ENCODE measurements around the gene BACH2. TPM values are rescaled to one million over a fixed set of nuclear protein-coding genes. Genes with fewer than 3 reads are reported as not detected.

BACH2 gene
- total and polyA plus RNA-seq, 2 of the 4 experiments (the other 2 are of a cell fraction): 1.3 to 1.4 TPM

GRCh38 chr6:89952686-89953085 is 344.0 kb downstream of the BACH2 start:
- Histone ChIP-seq H2BK120ac (ENCODE audit: low read depth, low read length) (no peak overlapping the region), H3K9me3 (ENCODE audit: control insufficient read depth, insufficient read depth, low read length) (no peaks in the 10 kb centered on the region), H2BK5ac (ENCODE audit: low read depth, low read length, poor library complexity, severe bottlenecking) (no peak overlapping the region), H4K20me1 (ENCODE audit: insufficient read depth, low read length) (no peaks in the 10 kb centered on the region), H3K4ac (ENCODE audit: low read depth, low read length) (no peak overlapping the region), H2BK15ac (ENCODE audit: low read depth, low read length) (no peak overlapping the region), H2AK5ac (ENCODE audit: low read depth, low read length) (no peak overlapping the region), H3K27me3 (ENCODE audit: control insufficient read depth, insufficient read depth, low read length) (no peaks in the 10 kb centered on the region), H3K9me1 (ENCODE audit: insufficient read depth, low read length) (no peaks in the 10 kb centered on the region; the same call in 1 of the 2 replicates), H4K5ac (ENCODE audit: low read depth, low read length) (no peak overlapping the region), H2AFZ (replicated peaks; ENCODE audit: low read length, poor library complexity) (no peak overlapping the region), H3K4me1 (ENCODE audit: control insufficient read depth, insufficient read depth, low read length) (peaks cover 1% of the 10 kb centered on the region; the same call in 1 of the 2 replicates), H3K14ac (replicated peaks; ENCODE audit: low read depth, low read length) (no peak overlapping the region), H3K56ac (ENCODE audit: extremely low read depth, insufficient read depth, low read length) (no peak overlapping the region), H3K4me2 (ENCODE audit: low read depth, low read length) (no peak overlapping the region), H3K18ac (ENCODE audit: low read depth, low read length) (no peak overlapping the region), H2AK9ac (replicated peaks; ENCODE audit: low read depth, low read length, poor library complexity) (no peak overlapping the region), H3K23ac (ENCODE audit: low read depth, low read length) (no peak overlapping the region), H2BK20ac (ENCODE audit: low read depth, low read length) (no peak overlapping the region), H4K91ac (ENCODE audit: insufficient read depth, low read depth, low read length) (no peak overlapping the region), H3K36me3 (ENCODE audit: control insufficient read depth, insufficient read depth, low read length) (no peaks in the 10 kb centered on the region), H3K4me3 (ENCODE audit: insufficient read depth, low read depth, low read length) (no peak overlapping the region), H3K27ac (ENCODE audit: insufficient read depth, low read length) (no peak overlapping the region), H3K79me1 (ENCODE audit: low read depth in 1 of 2, low read length in 2 of 2) (no peaks in the 10 kb centered on the region), H4K8ac (ENCODE audit: low read depth in 2 of 2, low read length in 2 of 2) (no peak overlapping the region), H3K9ac (ENCODE audit: low read depth, low read length) (no peak overlapping the region)
- no TSS peak for BruUV-seq (replicated peaks)
- dilution Hi-C loops (cut with HindIII; ENCODE audit: low sequenced_read_pairs, unreplicated experiment): no loop called here
- TF ChIP-seq CEBPB (IDR thresholded peaks at IDR 0.05; ENCODE audit: low read depth, low read length): 0 out of 2 replicates have a peak, but pooled peaks have one; percentile 0
- TF ChIP-seq NFE2L2 (IDR thresholded peaks at IDR 0.05; ENCODE audit: low read depth, low read length): no peak
- intact Hi-C loops (cut with micrococcal nuclease): no loop called here
- DNase-seq (peak; percentile 75), ATAC-seq (ENCODE audit: low read depth) (no peak)
- ChIA-PET CTCF (no interaction called here), POLR2A (ENCODE audit: unreplicated experiment) (no interaction called here)
- in situ Hi-C loops (cut with MboI; ENCODE audit: low sequenced_read_pairs): no loop called here
- WGBS, 2 experiments (ENCODE audit: extremely low coverage in 2 of 2, insufficient read length in 1 of 2): no CpG with 5 or more reads among the region's 4 CpGs
